ENCODE data around the gene STK39.

The STK39 gene

GRCh38 chr2:168058675-168059074 is 188.7 kb downstream of the STK39 start:
- DNase-seq = no peak
- Histone ChIP-seq H3K27me3 (ENCODE audit: insufficient read depth, low read length, poor library complexity) (no peaks in the 10 kb centered on the region), H3K4me3 (ENCODE audit: low read depth in 1 of 2, low read length in 2 of 2) (no peak overlapping the region), H3K27ac (ENCODE audit: low read length) (no peak overlapping the region), H3K4me1 (ENCODE audit: insufficient read depth, low read length) (no peaks in the 10 kb centered on the region), H3K9ac (ENCODE audit: low read depth, low read length) (no peak overlapping the region), H2AFZ (ENCODE audit: low read depth, low read length) (no peak overlapping the region), H4K20me1 (ENCODE audit: insufficient read depth, low read length) (0 out of 2 replicates have a peak, but pooled peaks cover 2% of the 10 kb centered on the region), H3K79me2 (ENCODE audit: insufficient read depth, low read length) (no peaks in the 10 kb centered on the region), H3K36me3 (ENCODE audit: insufficient read depth, low read length) (peaks cover 21% of the 10 kb centered on the region), H3K4me2 (ENCODE audit: insufficient read depth, low read length) (no peak overlapping the region), H3K9me3 (ENCODE audit: insufficient read depth, low read length, severe bottlenecking) (no peaks in the 10 kb centered on the region)
- TF ChIP-seq EZH2 (IDR thresholded peaks at IDR 0.05; ENCODE audit: borderline replicate concordance, low read depth, low read length, severe bottlenecking) (no peak), CTCF (IDR thresholded peaks at IDR 0.05; ENCODE audit: borderline replicate concordance, extremely low read depth, low read length, poor library complexity, severe bottlenecking) (no peak)
- ATAC-seq (ENCODE audit: insufficient read depth, low read depth) = no peak

GRCh38 chr2:168056242-168056787 is 191.1 kb downstream of the STK39 start:
- H3K4me2 ChIP-seq (ENCODE audit: insufficient read depth, low read length) = no peak overlapping the region
- ATAC-seq (ENCODE audit: insufficient read depth, low read depth) = no peak
- H3K4me1 ChIP-seq (ENCODE audit: insufficient read depth, low read length) = no peaks in the 10 kb centered on the region
- no peak overlapping the region for H3K27ac ChIP-seq (ENCODE audit: low read length)
- DNase-seq = no peak
- no peaks in the 10 kb centered on the region for H3K27me3 ChIP-seq (ENCODE audit: insufficient read depth, low read length, poor library complexity)
- 0 out of 2 replicates have a peak, but pooled peaks cover 2% of the 10 kb centered on the region for H4K20me1 ChIP-seq (ENCODE audit: insufficient read depth, low read length)
- peaks cover 21% of the 10 kb centered on the region for H3K36me3 ChIP-seq (ENCODE audit: insufficient read depth, low read length)
- H3K9ac ChIP-seq (ENCODE audit: low read depth, low read length) = no peak overlapping the region
- H3K4me3 ChIP-seq (ENCODE audit: low read depth in 1 of 2, low read length in 2 of 2) = no peak overlapping the region
- no peaks in the 10 kb centered on the region for H3K9me3 ChIP-seq (ENCODE audit: insufficient read depth, low read length, severe bottlenecking)
- no peaks in the 10 kb centered on the region for H3K79me2 ChIP-seq (ENCODE audit: insufficient read depth, low read length)
- no peak overlapping the region for H2AFZ ChIP-seq (ENCODE audit: low read depth, low read length)
- TF ChIP-seq CTCF (IDR thresholded peaks at IDR 0.05; ENCODE audit: borderline replicate concordance, extremely low read depth, low read length, poor library complexity, severe bottlenecking) = no peak

- Histone ChIP-seq H3K4me1 (ENCODE audit: insufficient read depth, low read length) (no peaks in the 10 kb centered on the region), H3K79me2 (ENCODE audit: insufficient read depth, low read length) (no peaks in the 10 kb centered on the region), H4K20me1 (ENCODE audit: insufficient read depth, low read length) (0 out of 2 replicates have a peak, but pooled peaks cover 2% of the 10 kb centered on the region), H3K4me2 (ENCODE audit: insufficient read depth, low read length) (no peak overlapping the region), H3K9ac (ENCODE audit: low read depth, low read length) (no peak overlapping the region), H3K36me3 (ENCODE audit: insufficient read depth, low read length) (peaks cover 11% of the 10 kb centered on the region), H3K27me3 (ENCODE audit: insufficient read depth, low read length, poor library complexity) (no peaks in the 10 kb centered on the region), H2AFZ (ENCODE audit: low read depth, low read length) (no peak overlapping the region), H3K27ac (ENCODE audit: low read length) (no peak overlapping the region), H3K4me3 (ENCODE audit: low read depth in 1 of 2, low read length in 2 of 2) (no peak overlapping the region), H3K9me3 (ENCODE audit: insufficient read depth, low read length, severe bottlenecking) (no peaks in the 10 kb centered on the region)
- TF ChIP-seq EZH2 (IDR thresholded peaks at IDR 0.05; ENCODE audit: borderline replicate concordance, low read depth, low read length, severe bottlenecking) (no peak), CTCF (IDR thresholded peaks at IDR 0.05; ENCODE audit: borderline replicate concordance, extremely low read depth, low read length, poor library complexity, severe bottlenecking) (no peak)
- ATAC-seq (ENCODE audit: insufficient read depth, low read depth) (no peak), DNase-seq (no peak)
Observed at GRCh38 chr2:168054657-168055056, 192.7 kb downstream of the STK39 start.

GRCh38 chr2:168053676-168054075 is 193.7 kb downstream of the STK39 start:
- Histone ChIP-seq H3K4me1 (ENCODE audit: insufficient read depth, low read length) (no peaks in the 10 kb centered on the region), H3K4me3 (ENCODE audit: low read depth in 1 of 2, low read length in 2 of 2) (no peak overlapping the region), H2AFZ (ENCODE audit: low read depth, low read length) (no peak overlapping the region), H3K27ac (ENCODE audit: low read length) (no peak overlapping the region), H3K36me3 (ENCODE audit: insufficient read depth, low read length) (peaks cover 15% of the 10 kb centered on the region), H4K20me1 (ENCODE audit: insufficient read depth, low read length) (0 out of 2 replicates have a peak, but pooled peaks cover 2% of the 10 kb centered on the region), H3K4me2 (ENCODE audit: insufficient read depth, low read length) (no peak overlapping the region), H3K9me3 (ENCODE audit: insufficient read depth, low read length, severe bottlenecking) (no peaks in the 10 kb centered on the region), H3K79me2 (ENCODE audit: insufficient read depth, low read length) (no peaks in the 10 kb centered on the region), H3K9ac (ENCODE audit: low read depth, low read length) (no peak overlapping the region), H3K27me3 (ENCODE audit: insufficient read depth, low read length, poor library complexity) (no peaks in the 10 kb centered on the region)
- DNase-seq = no peak
- no peak for ATAC-seq (ENCODE audit: insufficient read depth, low read depth)
- no peak for TF ChIP-seq CTCF (IDR thresholded peaks at IDR 0.05; ENCODE audit: borderline replicate concordance, extremely low read depth, low read length, poor library complexity, severe bottlenecking)
- TF ChIP-seq EZH2 (IDR thresholded peaks at IDR 0.05; ENCODE audit: borderline replicate concordance, low read depth, low read length, severe bottlenecking) = no peak
